Activated naive CD8-positive, alpha-beta T cell (primary cell): Measurements from ENCODE around the gene NAV2.

ENCODE experiments used
- H3K27ac Mint-ChIP-seq: one replicate; pipeline ENCODE4 v1.8.0; 2021; ENCODE audit warnings: mixed read lengths
- H3K27me3 Mint-ChIP-seq: one replicate; pipeline ENCODE4 v1.8.0; 2021; ENCODE audit warnings: mixed read lengths
- H3K36me3 Mint-ChIP-seq: one replicate; pipeline ENCODE4 v1.8.0; 2021; ENCODE audit warnings: mixed read lengths
- H3K4me1 Mint-ChIP-seq: one replicate; pipeline ENCODE4 v1.8.0; 2021; ENCODE audit warnings: low read depth, mixed read lengths
- H3K4me3 Mint-ChIP-seq: one replicate; pipeline ENCODE4 v1.8.0; 2021; ENCODE audit warnings: mild to moderate bottlenecking, mixed read lengths
- H3K9me3 Mint-ChIP-seq: one replicate; pipeline ENCODE4 v1.8.0; 2021; ENCODE audit warnings: low read depth, mixed read lengths

Gene NAV2

DNA sequence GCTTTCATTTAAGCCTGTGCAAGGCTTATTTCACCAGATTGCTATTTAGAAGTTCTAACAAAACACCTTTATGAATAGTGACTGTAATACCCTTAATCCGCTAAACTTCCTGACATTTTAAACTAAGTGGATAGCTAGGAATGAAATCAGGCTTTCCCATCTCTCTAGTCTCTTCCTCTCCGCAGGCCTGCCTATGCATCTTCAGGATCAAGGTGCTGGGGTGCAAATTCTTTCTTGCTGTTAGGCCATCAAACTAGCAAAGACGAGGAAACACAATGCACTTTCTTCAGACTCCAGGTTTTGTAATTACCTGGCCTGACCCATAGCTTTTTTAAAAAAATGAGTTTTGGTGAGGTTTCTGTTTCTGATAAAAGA is 298.2 kb downstream of the NAV2 start:
- H3K36me3 Mint-ChIP-seq = no peaks in the 10 kb centered on the region
- no peaks in the 10 kb centered on the region for H3K4me1 Mint-ChIP-seq
- H3K27ac Mint-ChIP-seq = no peak overlapping the region
- no peak overlapping the region for H3K4me3 Mint-ChIP-seq
- H3K9me3 Mint-ChIP-seq = no peaks in the 10 kb centered on the region
- peaks cover 8% of the 10 kb centered on the region for H3K27me3 Mint-ChIP-seq

DNA sequence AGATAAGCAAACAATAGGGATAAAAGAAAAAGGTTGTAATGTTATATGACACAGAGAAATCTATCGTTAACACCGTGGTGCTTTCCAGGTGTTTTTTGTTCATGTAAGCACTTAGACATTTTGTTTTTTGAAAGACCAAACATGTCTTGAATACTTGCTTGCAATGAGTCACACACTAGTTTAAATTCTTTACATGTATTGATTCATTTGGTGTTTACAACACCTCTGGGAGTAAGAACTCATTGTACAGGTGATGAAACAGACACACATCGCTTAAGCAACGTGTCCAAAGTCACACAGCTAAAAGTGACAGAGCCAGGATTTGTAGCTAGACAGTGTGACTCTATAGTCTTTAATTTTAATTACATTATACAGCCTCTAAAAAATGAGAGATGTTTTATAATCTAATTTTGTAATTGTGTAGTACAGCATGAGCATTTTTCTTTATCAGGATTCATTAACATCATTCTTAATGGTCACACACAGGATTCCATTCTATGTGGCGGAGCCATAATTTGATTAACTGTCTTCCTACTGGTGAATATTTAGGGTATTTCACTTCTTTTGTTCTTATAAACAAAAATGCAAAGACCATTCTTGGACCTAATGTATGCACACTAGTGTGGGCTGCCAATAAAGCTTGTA is 298.8 kb downstream of the NAV2 start:
- peaks cover 8% of the 10 kb centered on the region for H3K27me3 Mint-ChIP-seq
- no peak overlapping the region for H3K27ac Mint-ChIP-seq

DNA sequence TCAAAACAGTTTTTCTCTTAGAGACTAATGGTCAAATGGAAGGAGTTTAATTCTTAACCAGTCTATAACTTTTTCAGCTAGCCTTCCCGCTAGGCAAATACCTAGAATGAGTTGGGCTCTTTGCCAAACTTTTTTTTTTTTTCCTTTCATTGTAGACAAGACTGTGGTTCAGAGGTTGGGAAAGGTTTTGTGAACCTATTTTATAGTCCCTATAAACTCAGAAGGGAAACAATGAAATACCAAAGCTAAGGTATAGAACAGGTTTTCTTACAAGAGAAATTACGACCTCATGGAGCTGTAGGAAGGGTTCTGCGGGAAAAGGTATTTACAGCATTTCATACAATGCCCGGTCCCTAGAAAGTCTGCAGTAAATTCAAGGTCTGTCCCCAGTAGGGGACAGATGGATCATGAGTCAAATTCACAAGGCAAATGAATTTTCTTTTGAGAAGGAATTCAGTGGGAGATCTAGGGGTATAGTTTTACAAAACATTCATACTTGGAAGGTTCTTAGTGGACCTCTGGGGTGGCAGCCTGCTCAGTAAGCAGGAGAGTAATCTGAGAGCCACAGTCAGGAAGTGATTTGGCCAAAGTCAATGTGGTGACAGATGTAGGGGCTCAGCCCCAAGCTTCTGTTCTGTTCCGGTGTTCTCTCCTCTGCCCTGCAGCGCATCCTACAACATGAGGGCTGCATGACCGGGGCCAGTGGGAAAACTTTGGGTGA is 300.9 kb downstream of the NAV2 start:
- Mint-ChIP-seq H3K4me3 (no peak overlapping the region), H3K9me3 (no peaks in the 10 kb centered on the region), H3K4me1 (no peaks in the 10 kb centered on the region), H3K27me3 (peaks cover 8% of the 10 kb centered on the region), H3K36me3 (no peaks in the 10 kb centered on the region), H3K27ac (no peak overlapping the region)

More for the DNA sequence above, 298.8 kb downstream of the NAV2 start:
- no peaks in the 10 kb centered on the region for H3K36me3 Mint-ChIP-seq
- H3K9me3 Mint-ChIP-seq = no peaks in the 10 kb centered on the region
- H3K4me1 Mint-ChIP-seq = no peaks in the 10 kb centered on the region
- H3K4me3 Mint-ChIP-seq = no peak overlapping the region

DNA sequence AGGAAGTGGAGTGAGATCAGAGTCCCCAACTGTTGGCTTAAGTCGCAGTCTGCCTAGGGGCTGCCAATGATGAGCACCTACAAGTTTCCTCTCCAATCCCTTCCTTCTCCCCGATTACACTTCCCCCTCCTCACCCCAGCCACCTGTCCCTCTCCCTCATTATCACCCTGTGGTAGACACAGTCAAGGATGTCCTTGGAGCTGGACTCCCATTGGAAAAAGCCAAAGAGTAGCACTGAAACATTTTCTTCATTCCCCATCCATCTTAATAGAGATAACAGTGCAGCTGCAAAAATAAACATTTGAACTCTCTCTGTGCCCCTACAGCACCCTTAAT is 301.4 kb downstream of the NAV2 start:
- H3K27me3 Mint-ChIP-seq = peaks cover 8% of the 10 kb centered on the region
- no peak overlapping the region for H3K4me3 Mint-ChIP-seq
- no peaks in the 10 kb centered on the region for H3K9me3 Mint-ChIP-seq
- no peaks in the 10 kb centered on the region for H3K4me1 Mint-ChIP-seq
- H3K36me3 Mint-ChIP-seq = no peaks in the 10 kb centered on the region
- H3K27ac Mint-ChIP-seq = no peak overlapping the region

DNA sequence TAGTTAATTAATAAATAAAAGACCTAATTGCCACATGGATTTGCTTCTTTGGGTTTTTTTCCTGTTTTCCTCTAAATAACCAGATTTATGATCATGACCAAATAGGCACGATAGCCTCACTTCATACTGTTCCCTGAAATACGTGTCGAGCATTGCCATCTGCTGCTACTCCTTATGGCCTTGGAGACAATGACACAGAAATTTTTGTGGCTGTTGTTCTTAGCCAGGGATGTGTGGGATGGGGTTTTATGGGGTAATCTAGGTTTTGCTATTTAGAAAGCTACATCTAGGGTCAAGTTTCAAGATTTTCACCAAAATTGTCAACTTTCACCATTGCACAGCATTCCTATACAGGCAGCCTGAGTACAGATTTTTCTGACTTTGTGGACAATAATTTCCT is 302.5 kb downstream of the NAV2 start:
- Mint-ChIP-seq H3K27me3 (peaks cover 8% of the 10 kb centered on the region), H3K4me3 (no peak overlapping the region), H3K9me3 (no peaks in the 10 kb centered on the region), H3K27ac (no peak overlapping the region), H3K36me3 (no peaks in the 10 kb centered on the region), H3K4me1 (no peaks in the 10 kb centered on the region)

DNA sequence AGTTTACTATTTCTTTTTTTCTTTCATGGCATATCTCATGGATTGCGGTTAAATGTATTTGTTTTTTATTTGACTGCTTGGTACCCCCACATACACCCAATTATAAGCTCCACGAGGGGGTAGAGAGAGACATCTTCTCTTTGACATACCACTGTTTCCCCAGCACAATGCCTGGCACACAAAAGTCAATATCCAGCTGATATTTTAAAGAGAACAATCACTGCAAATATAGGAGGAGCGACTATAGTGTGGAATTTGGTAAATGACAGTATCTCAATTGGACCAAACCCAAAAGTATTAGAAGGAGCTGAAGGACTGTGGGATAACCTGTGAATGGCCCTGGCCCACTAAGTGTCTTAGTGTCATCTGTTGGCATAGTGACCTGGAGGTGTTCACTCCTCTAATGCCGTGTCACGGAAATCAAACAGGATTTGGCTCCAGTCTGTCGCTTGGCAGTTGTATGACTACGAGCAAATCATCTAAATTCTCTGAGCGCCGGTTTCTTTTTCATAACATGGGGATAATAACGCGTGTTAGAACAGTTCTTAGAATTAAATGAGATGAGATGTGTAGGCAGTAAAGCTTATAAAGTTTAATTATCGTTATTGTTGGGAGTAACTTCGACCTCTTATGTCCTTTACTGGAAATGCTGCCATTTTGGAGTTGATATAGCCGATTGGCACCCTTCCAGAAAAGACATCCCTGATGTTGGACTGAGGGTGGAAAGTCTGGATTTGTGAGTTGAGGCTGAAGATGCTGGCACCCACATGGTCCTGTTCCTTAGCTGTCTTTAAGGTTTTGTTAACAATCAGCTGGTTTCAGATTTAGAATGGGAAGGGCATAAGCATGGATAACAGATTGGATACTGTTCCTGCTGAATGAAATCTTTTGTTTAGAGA is 303.1 kb downstream of the NAV2 start:
- Mint-ChIP-seq H3K36me3 (no peaks in the 10 kb centered on the region), H3K27me3 (peaks cover 8% of the 10 kb centered on the region), H3K4me3 (no peak overlapping the region), H3K27ac (no peak overlapping the region), H3K9me3 (no peaks in the 10 kb centered on the region), H3K4me1 (no peaks in the 10 kb centered on the region)

DNA sequence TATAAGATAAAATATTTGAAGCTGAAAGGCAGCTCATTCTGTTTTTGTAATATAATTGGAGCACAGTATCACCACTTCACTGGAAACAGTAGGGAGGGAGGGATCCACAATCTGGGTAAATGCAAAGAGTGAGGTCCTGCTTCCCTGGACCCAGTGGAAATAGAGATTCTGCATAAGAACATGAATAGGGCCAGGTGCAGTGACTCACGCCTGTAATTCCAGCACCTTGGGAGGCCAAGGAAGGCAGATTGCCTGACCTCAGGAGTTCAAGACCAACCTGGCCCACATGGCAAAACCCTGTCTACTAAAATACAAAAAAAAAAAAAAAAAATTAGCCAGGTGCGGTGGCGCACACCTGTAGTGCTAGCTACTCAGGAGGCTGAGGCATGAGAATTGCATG is 303.9 kb downstream of the NAV2 start:
- Mint-ChIP-seq H3K36me3 (no peaks in the 10 kb centered on the region), H3K4me3 (no peak overlapping the region), H3K27me3 (peaks cover 8% of the 10 kb centered on the region), H3K4me1 (no peaks in the 10 kb centered on the region), H3K9me3 (no peaks in the 10 kb centered on the region), H3K27ac (no peak overlapping the region)

DNA sequence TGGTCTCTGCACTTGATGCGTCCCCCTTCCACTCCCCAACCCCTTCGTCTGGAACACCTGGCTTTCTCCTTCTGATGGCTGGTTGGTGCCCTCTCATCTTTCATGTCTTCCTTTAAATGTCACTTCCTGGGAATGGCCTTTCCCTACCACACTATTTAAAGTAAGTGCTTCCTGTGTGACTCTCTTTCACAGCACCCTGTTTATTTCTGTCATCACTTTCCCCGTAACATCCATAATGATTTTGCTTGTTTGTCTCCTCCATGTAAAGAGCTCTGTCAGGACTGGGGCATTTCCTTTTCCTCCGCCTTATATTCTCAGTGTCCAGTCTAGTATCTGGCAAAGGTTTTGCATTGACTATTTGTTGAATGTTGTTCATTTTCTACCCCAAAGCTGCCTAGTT is 304.7 kb downstream of the NAV2 start:
- Mint-ChIP-seq H3K27me3 (peaks cover 8% of the 10 kb centered on the region), H3K4me1 (no peaks in the 10 kb centered on the region), H3K4me3 (no peak overlapping the region), H3K36me3 (no peaks in the 10 kb centered on the region), H3K9me3 (no peaks in the 10 kb centered on the region), H3K27ac (no peak overlapping the region)

DNA sequence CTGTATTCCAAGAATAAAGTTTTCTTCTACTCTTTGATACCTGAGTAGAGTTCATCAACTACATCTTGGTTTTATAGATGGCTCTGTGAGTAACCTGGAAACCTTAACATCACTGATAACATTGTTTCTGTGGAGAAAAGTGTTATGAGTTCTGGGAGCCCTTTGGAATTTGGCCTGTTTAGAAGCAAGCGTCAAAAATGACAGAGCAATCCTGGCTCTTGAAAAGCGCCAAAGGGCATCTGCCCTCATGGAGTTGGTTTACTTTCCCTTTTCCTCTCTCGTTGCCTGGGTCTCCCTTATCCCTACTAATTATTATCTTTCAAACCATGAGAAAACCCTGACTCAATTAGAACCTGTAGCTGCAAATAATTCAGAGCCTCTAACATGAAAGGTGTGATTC is 307.6 kb downstream of the NAV2 start:
- Mint-ChIP-seq H3K27me3 (peaks cover 4% of the 10 kb centered on the region), H3K4me1 (no peaks in the 10 kb centered on the region), H3K36me3 (no peaks in the 10 kb centered on the region), H3K27ac (no peak overlapping the region), H3K9me3 (no peaks in the 10 kb centered on the region), H3K4me3 (no peak overlapping the region)

DNA sequence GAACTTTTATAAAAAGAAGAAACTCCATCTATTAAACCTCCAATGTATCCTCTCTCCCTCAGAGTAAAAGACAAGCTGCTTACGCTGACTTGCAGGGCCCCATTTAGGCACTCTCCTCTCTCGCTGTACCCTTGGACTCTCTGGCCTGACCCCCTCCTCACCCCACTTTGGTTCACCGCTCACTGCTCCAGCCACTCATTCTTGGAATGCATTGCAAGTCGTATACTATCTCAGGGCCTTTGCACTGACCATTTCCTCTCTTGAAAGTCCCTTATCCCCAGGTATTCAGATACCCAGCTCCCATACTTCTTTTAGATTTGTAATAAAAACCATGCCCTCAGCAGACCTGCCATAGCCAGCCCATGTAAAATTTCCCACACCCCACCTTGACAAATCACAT is 308.1 kb downstream of the NAV2 start:
- Mint-ChIP-seq H3K27ac (no peak overlapping the region), H3K4me1 (no peaks in the 10 kb centered on the region), H3K4me3 (no peak overlapping the region), H3K9me3 (no peaks in the 10 kb centered on the region), H3K36me3 (no peaks in the 10 kb centered on the region), H3K27me3 (no peaks in the 10 kb centered on the region)

DNA sequence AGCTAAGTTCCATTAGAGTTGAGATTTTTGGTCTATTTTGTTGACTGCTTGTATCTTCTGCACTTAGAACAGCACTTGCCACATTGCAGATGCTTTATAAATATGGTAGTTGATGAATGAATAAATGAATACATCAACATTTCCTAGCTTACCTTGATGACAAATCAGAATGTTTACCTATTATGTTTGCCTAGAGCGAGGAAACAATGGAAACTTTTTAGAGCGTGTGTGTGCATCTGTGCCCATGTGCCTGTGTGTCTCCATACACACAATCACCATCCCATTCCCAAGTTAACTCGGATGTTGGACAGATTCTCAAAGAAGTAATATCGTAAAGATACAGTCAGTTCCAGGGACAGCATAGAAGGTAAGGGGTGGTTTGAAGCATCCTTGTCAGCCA is 308.6 kb downstream of the NAV2 start:
- Mint-ChIP-seq H3K4me1 (no peaks in the 10 kb centered on the region), H3K27ac (no peak overlapping the region), H3K27me3 (no peaks in the 10 kb centered on the region), H3K9me3 (no peaks in the 10 kb centered on the region), H3K36me3 (no peaks in the 10 kb centered on the region), H3K4me3 (no peak overlapping the region)

DNA sequence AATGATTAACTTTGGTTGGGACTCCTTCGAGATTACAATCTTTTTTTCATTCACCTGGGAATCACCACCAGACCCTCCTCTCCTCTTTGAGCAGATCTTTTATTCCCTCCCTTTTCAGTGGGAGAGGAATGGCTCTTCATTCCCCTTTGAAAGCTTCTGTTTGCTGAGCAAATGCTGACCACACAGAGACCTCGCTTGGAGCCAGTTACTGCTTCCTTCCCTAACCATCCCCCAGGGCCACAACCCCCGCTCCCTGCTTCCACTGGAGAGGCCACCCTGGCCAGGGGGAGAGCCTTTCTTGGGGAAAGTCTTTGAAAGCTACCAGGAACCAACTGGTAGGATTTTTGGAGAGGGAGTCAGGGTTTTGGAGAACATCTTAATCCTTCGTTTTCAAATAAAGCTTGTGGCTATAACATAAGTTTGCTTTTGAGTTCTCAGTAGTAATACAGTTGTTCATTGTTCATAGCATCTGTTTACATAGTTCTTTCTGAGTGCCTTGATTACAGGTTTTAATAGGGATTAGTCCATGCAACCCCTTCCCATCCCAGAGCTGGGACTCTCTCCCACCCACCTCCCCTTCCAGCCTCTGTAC is 309.2 kb downstream of the NAV2 start:
- no peak overlapping the region for H3K27ac Mint-ChIP-seq
- no peak overlapping the region for H3K4me3 Mint-ChIP-seq
- no peaks in the 10 kb centered on the region for H3K9me3 Mint-ChIP-seq
- no peaks in the 10 kb centered on the region for H3K36me3 Mint-ChIP-seq
- H3K27me3 Mint-ChIP-seq = peaks cover 1% of the 10 kb centered on the region
- H3K4me1 Mint-ChIP-seq = no peaks in the 10 kb centered on the region

DNA sequence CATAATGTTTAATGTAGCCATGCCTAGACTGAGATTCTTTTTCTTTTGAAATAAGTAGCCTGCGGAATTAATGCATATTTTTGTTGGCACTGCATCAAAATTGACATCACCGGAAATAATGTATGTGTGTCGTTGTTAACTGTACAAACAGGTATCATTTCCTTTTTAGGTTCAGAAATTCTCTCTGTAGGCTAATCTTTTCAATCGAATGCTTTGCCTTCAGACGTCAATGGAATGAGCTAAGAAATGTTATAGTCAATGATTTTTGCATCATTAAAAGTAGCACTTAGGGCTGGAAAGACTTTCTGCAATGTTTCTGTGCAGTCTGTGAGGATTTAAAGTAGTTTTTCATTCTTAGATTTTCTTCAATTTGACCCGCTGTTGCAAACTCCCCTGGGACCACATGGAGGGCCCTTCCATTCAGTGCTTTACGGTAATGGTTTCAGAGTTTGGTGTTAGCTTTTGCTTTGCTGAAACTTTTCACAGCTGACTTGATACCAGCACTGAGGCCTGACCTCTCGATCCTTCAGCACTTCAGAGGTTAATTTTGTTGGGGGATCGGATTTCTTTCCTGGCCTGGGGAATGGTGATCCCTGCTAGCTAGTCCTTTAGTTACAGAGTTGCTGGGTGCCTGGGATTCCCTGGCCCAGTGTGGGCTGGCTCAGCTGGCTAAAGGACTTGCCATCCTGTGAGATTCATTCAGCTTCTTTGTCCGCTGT is 309.9 kb downstream of the NAV2 start:
- Mint-ChIP-seq H3K4me1 (no peaks in the 10 kb centered on the region), H3K4me3 (no peak overlapping the region), H3K27ac (no peak overlapping the region), H3K27me3 (peaks cover 1% of the 10 kb centered on the region), H3K36me3 (no peaks in the 10 kb centered on the region), H3K9me3 (no peaks in the 10 kb centered on the region)

DNA sequence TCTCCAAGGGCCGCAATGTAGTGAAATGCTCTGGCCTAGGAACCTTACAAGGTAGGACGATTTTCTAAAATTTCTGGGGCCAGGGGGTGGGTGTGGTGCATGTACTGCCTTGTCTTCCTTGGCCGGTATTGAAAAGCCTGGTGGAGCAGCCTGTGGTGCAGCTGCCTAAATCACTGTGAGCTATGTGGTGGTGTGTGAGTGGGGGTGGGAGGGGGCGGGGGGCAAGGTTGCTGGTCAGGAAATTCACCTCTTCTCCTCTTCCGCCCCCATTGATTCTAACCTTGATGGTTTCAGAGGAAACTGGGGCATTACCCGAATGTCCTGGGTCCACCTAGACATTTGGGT is 310.4 kb downstream of the NAV2 start:
- H3K27me3 Mint-ChIP-seq = peaks cover 1% of the 10 kb centered on the region
- no peaks in the 10 kb centered on the region for H3K36me3 Mint-ChIP-seq
- H3K9me3 Mint-ChIP-seq = no peaks in the 10 kb centered on the region
- H3K27ac Mint-ChIP-seq = no peak overlapping the region
- no peaks in the 10 kb centered on the region for H3K4me1 Mint-ChIP-seq
- H3K4me3 Mint-ChIP-seq = no peak overlapping the region
